ENCODE results near the gene ARHGEF17. TPM values are rescaled to one million over a fixed set of nuclear protein-coding genes. Genes with fewer than 3 reads are reported as not detected.
A peak's percentile ranks its signal among the peaks of the same experiment; 100 is the strongest.

Gene ARHGEF17
- total and polyA plus RNA-seq, 2 of the 13 experiments (the other 11 are each of a cell fraction or from before 2014, with no cell fraction given), result 10.7 to 28.8 TPM

DNA sequence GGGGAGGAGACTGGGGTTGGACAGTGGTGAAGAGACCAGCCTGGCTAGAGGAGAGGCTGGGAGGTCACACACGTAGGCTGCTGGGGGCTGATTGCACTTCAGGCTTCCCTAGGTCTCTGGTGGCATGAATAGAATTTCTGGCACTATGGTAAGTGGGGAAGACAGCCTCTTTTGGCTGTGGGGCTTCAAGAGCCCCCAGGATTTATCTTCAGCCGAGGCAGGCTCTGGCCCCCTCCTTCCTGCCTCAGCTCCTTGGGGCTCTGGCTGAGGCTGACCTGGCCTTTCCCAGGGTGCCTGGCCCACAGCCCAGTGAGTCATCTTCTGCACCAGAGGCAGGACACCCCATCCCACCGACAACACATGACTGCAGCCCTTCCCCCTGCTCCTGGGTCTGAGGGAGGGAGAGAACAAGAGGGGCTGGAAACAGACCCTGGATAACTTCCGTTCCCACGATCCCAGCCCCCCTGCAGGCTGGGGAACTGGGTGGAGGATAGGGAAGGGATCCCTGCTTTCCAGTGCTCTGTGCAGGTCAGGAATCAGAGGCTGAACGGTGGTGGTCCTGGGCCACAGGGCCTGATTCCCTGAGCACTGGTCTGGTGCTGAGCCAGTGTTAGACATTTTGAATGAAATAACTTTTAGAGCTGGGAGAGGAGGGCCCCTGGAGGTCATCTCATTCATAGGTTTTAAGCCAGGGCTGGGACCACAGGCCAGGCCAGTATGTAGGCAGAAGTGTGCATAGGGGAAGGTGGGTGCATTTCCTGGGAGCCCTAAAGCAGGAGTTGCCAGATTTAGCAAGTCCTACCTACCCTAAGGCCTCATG lies 26.5 kb downstream of the ARHGEF17 start (continued):
- TF ChIP-seq ZNF577 (CRISPR knock-in tag; IDR thresholded peaks at IDR 0.05; ENCODE audit: borderline replicate concordance, low read depth) (no peak), FOSL2 (CRISPR knock-in tag; IDR thresholded peaks at IDR 0.05) (peak; percentile 92), ZNF660 (CRISPR knock-in tag; IDR thresholded peaks at IDR 0.05; ENCODE audit: borderline replicate concordance, low read depth) (no peak), KDM2A (CRISPR knock-in tag; IDR thresholded peaks at IDR 0.05; ENCODE audit: borderline replicate concordance, low read depth) (peak; percentile 18; the same call in 1 of the 2 replicates), STAG1 (CRISPR knock-in tag; IDR thresholded peaks at IDR 0.05) (peak; percentile 71), RBM39 (IDR thresholded peaks at IDR 0.05; ENCODE audit: low read depth, low read length, poor library complexity, severe bottlenecking) (peak; percentile 30), SMAD1 (CRISPR knock-in tag; IDR thresholded peaks at IDR 0.05; ENCODE audit: borderline replicate concordance, low read depth) (0 out of 2 replicates have a peak, but pooled peaks have one; percentile 57), SOX13 (IDR thresholded peaks at IDR 0.05) (no peak), SOX13 (CRISPR knock-in tag; conservative IDR thresholded peaks at IDR 0.05 in 1 of 2, IDR thresholded peaks at IDR 0.05 in 1 of 2) (no peak), SAP130 (CRISPR knock-in tag; IDR thresholded peaks at IDR 0.05; ENCODE audit: low read depth) (peak; percentile 66), TEAD3 (CRISPR knock-in tag; optimal IDR thresholded peaks at IDR 0.05; ENCODE audit: borderline replicate concordance) (peak; percentile 5), KAT2B (IDR thresholded peaks at IDR 0.05; ENCODE audit: borderline replicate concordance, low read depth, low read length) (no peak), SMC3 (IDR thresholded peaks at IDR 0.05; ENCODE audit: low read length) (peak; percentile 60; the same call in 1 of the 2 replicates), SCMH1 (CRISPR knock-in tag; IDR thresholded peaks at IDR 0.05; ENCODE audit: borderline replicate concordance) (no peak), HDAC1 (CRISPR knock-in tag; IDR thresholded peaks at IDR 0.05) (0 out of 2 replicates have a peak, but pooled peaks have one; percentile 20), RARA (CRISPR knock-in tag; IDR thresholded peaks at IDR 0.05) (0 out of 2 replicates have a peak, but pooled peaks have one; percentile 11), MATR3 (CRISPR knock-in tag; IDR thresholded peaks at IDR 0.05) (no peak)
- TF ChIP-seq, protein P1, sequence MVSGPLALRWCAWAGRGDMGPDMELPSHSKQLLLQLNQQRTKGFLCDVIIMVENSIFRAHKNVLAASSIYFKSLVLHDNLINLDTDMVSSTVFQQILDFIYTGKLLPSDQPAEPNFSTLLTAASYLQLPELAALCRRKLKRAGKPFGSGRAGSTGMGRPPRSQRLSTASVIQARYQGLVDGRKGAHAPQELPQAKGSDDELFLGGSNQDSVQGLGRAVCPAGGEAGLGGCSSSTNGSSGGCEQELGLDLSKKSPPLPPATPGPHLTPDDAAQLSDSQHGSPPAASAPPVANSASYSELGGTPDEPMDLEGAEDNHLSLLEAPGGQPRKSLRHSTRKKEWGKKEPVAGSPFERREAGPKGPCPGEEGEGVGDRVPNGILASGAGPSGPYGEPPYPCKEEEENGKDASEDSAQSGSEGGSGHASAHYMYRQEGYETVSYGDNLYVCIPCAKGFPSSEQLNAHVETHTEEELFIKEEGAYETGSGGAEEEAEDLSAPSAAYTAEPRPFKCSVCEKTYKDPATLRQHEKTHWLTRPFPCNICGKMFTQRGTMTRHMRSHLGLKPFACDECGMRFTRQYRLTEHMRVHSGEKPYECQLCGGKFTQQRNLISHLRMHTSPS (CRISPR knock-in tag; IDR thresholded peaks at IDR 0.05; ENCODE audit: low read depth), result no peak
- TF ChIP-seq, protein P2, sequence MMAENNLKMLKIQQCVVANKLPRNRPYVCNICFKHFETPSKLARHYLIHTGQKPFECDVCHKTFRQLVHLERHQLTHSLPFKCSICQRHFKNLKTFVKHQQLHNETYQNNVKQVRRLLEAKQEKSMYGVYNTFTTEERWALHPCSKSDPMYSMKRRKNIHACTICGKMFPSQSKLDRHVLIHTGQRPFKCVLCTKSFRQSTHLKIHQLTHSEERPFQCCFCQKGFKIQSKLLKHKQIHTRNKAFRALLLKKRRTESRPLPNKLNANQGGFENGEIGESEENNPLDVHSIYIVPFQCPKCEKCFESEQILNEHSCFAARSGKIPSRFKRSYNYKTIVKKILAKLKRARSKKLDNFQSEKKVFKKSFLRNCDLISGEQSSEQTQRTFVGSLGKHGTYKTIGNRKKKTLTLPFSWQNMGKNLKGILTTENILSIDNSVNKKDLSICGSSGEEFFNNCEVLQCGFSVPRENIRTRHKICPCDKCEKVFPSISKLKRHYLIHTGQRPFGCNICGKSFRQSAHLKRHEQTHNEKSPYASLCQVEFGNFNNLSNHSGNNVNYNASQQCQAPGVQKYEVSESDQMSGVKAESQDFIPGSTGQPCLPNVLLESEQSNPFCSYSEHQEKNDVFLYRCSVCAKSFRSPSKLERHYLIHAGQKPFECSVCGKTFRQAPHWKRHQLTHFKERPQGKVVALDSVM (CRISPR knock-in tag; IDR thresholded peaks at IDR 0.05), result no peak
- TF ChIP-seq, protein P3, sequence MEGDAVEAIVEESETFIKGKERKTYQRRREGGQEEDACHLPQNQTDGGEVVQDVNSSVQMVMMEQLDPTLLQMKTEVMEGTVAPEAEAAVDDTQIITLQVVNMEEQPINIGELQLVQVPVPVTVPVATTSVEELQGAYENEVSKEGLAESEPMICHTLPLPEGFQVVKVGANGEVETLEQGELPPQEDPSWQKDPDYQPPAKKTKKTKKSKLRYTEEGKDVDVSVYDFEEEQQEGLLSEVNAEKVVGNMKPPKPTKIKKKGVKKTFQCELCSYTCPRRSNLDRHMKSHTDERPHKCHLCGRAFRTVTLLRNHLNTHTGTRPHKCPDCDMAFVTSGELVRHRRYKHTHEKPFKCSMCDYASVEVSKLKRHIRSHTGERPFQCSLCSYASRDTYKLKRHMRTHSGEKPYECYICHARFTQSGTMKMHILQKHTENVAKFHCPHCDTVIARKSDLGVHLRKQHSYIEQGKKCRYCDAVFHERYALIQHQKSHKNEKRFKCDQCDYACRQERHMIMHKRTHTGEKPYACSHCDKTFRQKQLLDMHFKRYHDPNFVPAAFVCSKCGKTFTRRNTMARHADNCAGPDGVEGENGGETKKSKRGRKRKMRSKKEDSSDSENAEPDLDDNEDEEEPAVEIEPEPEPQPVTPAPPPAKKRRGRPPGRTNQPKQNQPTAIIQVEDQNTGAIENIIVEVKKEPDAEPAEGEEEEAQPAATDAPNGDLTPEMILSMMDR (CRISPR knock-in tag; IDR thresholded peaks at IDR 0.05), result peak; percentile 65

Measured in HepG2 (cell line).